Peyer's patch (tissue), 4 donors: ENCODE measurements around the gene PLAAT2.

Experiments
- CTCF ChIP-seq, 6 experiments: fragments of 450-650 bp in 4 of 6; fragments of 200-600 bp in 2 of 6; sonication (generic) in 1 of 6; IDR thresholded peaks; one replicate each; pipeline ENCODE4 v1.5.1; 2017 to 2019; ENCODE audit warnings: antibody characterized with exemption in 6 of 6, mild to moderate bottlenecking in 3 of 6, moderate library complexity in 1 of 6
- POLR2A ChIP-seq, 2 donors: fragments of 450-650 bp; IDR thresholded peaks; one replicate each; pipeline ENCODE4 v1.5.1; 2017; ENCODE audit warnings: antibody characterized with exemption in 2 of 2, mild to moderate bottlenecking in 2 of 2, moderate library complexity in 2 of 2

DNA sequence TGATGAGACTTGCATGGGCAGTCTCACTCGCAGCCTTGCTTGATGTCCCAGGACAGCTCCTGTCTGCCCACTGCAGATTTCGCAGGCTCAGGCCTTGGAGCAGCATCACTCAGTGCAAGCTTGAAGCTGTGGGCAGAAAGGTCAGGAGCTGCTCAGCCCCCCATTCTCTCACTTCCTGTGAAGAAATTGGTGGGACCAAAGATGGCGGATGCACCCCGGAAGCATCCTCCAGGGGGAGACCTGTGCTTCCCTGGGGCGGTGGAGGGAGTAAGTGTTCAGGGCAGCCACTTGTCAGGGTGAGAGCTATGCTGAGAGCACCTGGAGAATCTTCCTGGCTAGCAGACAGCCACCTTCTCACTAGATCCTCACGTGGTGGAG, 11.3 kb downstream of the PLAAT2 start:
- TF ChIP-seq CTCF (IDR thresholded peaks at IDR 0.05) (no peak), POLR2A (IDR thresholded peaks at IDR 0.05) (no peak)
